SK-N-MC (cell line): Measurements from ENCODE around the gene ELAVL3.

Experiments
- DNase-seq: peaks from one replicate; pipeline ENCODE4 v3.0.0-alpha.2; 2011; ENCODE audit warnings: low read depth, low spot score
- H3K27ac ChIP-seq: fragments of 200-600 bp; sonication (generic); 2 replicates; pipeline ENCODE4 v1.5.1; 2016; ENCODE audit warnings: mixed run types
- H3K36me3 ChIP-seq: fragments of 200-600 bp; sonication (generic); 2 replicates; pipeline ENCODE4 v1.6.1; 2017; ENCODE audit warnings: antibody characterized with exemption, low read length, mixed read lengths; ENCODE audit not compliant: insufficient read depth
- H3K4me3 ChIP-seq: fragments of 200-600 bp; sonication (generic); 2 replicates; pipeline ENCODE4 v1.5.1; 2016
- H3K9ac ChIP-seq: fragments of 200-600 bp; sonication (generic); 2 replicates; pipeline ENCODE4 v1.8.0; 2017; ENCODE audit warnings: mixed run types, mixed read lengths; ENCODE audit not compliant: insufficient read length
- H3K9me3 ChIP-seq: fragments of 200-600 bp; sonication (generic); 2 replicates; pipeline ENCODE4 v1.6.1; 2017; ENCODE audit warnings: low read depth, mild to moderate bottlenecking, antibody characterized with exemption, low read length, moderate library complexity, mixed read lengths
- EZH2 ChIP-seq: fragments of 200-600 bp; sonication (generic); IDR thresholded peaks from one replicate; pipeline ENCODE4 v1.6.1; 2017; ENCODE audit warnings: antibody characterized with exemption
- FOXP2 ChIP-seq: optimal IDR thresholded peaks from 2 replicates; pipeline ENCODE3; 2011; ENCODE audit warnings: mild to moderate bottlenecking, moderate library complexity; ENCODE audit not compliant: insufficient read depth; ENCODE audit errors: extremely low read length, control extremely low read depth
- POLR2AphosphoS5 ChIP-seq: IDR thresholded peaks from 2 replicates; pipeline ENCODE4 v1.6.1; 2012; ENCODE audit warnings: mild to moderate bottlenecking, low read depth, low read length, borderline replicate concordance

The ELAVL3 gene

DNA sequence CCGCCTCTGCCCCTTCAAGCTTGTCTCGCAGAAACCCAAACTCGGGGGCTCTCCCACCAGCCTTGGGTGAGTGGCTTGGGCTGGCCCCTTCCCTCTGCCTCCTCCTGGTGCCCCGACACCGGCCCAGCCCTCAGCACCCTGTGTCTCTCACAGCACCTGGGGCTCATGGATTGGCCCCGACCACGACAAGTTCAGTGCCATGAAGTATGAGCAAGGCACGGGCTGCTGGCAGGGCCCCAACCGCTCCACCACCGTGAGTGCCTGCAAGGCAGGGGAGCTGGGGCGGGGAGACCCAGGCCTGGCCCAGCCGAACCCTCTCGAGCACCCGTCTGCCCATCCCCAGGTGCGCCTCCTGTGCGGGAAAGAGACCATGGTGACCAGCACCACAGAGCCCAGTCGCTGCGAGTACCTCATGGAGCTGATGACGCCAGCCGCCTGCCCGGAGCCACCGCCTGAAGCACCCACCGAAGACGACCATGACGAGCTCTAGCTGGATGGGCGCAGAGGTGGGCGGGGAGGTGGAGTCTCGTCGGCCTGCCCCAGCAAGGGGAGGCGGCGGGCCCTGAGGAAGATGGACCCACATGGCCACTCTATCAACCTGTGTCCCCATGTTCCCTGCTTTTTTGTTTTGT is 31.8 kb downstream of the ELAVL3 start:
- Histone ChIP-seq H3K9ac (no peak overlapping the region), H3K4me3 (no peak overlapping the region), H3K27ac (no peak overlapping the region), H3K36me3 (peaks cover 45% of the 10 kb centered on the region; the same call in 1 of the 2 replicates), H3K9me3 (no peaks in the 10 kb centered on the region)
- no peak for DNase-seq
- TF ChIP-seq FOXP2, result no peak

DNA sequence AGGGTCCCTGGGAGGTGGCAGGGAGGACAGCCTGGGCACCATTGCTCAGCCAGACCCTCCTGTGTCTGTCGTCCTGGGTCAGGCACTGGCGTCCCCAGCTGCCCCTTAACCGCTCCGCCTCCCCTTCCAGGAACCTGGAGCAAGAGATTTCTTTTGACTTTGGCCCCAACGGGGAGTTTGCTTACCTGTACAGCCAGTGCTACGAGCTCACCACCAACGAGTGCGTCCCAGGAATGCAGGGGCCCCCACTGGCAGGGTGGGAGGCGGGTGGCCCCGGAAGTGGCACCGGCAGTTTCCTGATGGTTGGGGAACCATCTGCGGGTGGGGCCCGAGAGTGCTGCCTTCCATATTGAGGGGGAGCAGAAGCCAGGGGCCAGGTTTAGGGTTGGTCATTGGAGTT is 32.4 kb downstream of the ELAVL3 start:
- no peak overlapping the region for H3K27ac ChIP-seq
- no peak overlapping the region for H3K4me3 ChIP-seq
- H3K9ac ChIP-seq, result no peak overlapping the region
- H3K9me3 ChIP-seq, result no peaks in the 10 kb centered on the region
- H3K36me3 ChIP-seq, result peaks cover 49% of the 10 kb centered on the region; the same call in 1 of the 2 replicates
- TF ChIP-seq EZH2, result no peak
- no peak for TF ChIP-seq POLR2AphosphoS5
- TF ChIP-seq FOXP2, result no peak
- DNase-seq, result no peak

DNA sequence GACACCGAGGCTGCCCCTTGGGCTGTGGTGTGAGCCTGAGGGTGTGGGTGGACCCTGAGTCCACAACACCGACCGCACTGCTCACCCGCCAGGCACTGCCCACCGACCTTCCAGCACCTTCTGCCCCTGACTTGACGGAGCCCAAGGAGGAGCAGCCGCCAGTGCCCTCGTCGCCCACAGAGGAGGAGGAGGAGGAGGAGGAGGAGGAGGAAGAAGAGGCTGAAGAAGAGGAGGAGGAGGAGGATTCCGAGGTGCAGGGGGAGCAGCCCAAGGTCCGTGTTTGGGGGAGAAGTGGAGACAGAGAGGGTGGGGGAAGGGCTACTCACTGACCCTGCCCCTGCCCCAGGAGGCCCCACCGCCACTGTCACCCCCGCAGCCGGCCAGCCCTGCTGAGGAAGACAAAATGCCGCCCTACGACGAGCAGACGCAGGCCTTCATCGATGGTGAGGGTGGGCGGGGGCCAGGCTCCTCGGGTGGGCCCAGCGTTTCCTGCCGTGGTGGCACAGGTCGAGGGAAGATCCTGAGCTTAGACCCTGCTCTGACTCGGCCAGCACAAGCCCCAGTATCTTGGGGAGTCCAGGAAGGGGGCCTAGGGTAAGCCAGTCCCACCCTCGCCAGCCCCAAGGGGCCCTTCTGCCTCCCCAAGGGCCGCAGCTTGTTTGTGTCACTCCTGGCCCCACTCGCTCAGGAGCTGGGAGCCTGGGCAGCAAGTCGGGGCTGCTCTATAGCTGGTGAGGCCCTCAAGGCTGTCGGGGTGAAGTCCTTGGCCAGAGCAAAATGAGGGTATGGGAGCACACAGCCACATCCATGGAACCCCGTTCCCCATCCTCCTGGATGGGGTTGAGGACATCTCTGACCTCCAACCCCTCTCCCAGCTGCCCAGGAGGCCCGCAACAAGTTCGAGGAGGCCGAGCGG is 33.2 kb downstream of the ELAVL3 start:
- no peak overlapping the region for H3K9ac ChIP-seq
- DNase-seq, result no peak
- TF ChIP-seq POLR2AphosphoS5, result no peak
- TF ChIP-seq FOXP2, result no peak
- no peak for TF ChIP-seq EZH2
- H3K9me3 ChIP-seq, result no peaks in the 10 kb centered on the region
- H3K4me3 ChIP-seq, result no peak overlapping the region
- no peak overlapping the region for H3K27ac ChIP-seq
- peaks cover 52% of the 10 kb centered on the region; the same call in 1 of the 2 replicates for H3K36me3 ChIP-seq

DNA sequence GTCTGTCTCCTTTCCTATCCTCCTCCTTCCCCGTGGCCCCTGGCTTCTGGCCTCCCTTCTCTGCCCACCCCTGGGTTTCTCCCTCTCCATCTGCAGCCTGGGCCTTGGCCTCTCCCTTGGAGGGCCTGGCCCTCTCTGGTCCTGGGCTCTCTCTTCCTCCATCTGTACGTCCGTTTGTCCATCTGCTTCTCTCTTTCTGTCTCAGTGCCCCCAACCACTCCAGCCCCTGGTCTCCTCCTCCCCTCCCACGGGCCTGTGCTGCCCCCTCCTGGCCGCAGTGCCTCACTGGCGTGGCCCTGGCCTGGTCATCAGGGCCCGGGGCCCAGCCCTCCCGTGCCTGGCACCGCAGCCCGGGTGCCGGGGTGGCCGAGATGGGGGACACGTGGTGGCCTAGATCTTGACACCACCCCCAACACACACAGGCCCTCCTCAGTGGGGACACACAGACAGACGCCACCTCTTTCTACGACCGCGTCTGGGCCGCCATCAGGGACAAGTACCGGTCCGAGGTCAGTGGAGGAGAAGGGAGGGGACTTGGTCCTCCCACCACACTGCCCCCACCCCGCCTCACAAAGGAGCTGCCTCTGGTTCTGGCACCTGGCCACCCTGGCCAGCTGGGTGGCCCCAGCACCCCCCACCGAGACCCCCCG is 34.1 kb downstream of the ELAVL3 start:
- H3K9ac ChIP-seq, result no peak overlapping the region
- no peaks in the 10 kb centered on the region for H3K9me3 ChIP-seq
- H3K27ac ChIP-seq, result no peak overlapping the region
- DNase-seq, result no peak
- H3K36me3 ChIP-seq, result peaks cover 60% of the 10 kb centered on the region; the same call in 1 of the 2 replicates
- H3K4me3 ChIP-seq, result no peak overlapping the region
- TF ChIP-seq EZH2 (no peak), POLR2AphosphoS5 (no peak), FOXP2 (no peak)

DNA sequence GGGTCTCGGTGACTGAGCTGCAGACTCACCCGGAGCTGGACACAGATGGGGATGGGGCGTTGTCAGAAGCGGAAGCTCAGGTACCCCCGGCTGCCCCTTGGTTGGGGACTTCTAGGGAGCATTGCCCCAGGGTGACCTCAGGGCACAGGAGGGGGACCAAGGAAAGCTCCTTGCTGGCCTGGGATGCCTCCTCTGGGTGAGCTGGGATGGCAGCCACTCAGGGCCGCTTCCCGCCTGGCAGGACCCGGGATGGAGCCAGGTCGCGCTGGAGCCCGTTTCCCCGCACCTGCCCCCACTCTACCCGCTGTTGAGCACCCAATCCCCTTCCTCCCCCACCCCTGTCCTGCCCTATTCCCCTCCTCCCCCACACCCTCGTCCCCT is 34.6 kb downstream of the ELAVL3 start:
- peaks cover 65% of the 10 kb centered on the region; the same call in 1 of the 2 replicates for H3K36me3 ChIP-seq
- H3K27ac ChIP-seq, result no peak overlapping the region
- no peak overlapping the region for H3K4me3 ChIP-seq
- DNase-seq, result no peak
- H3K9me3 ChIP-seq, result no peaks in the 10 kb centered on the region
- no peak for TF ChIP-seq EZH2
- no peak for TF ChIP-seq POLR2AphosphoS5
- no peak for TF ChIP-seq FOXP2
- H3K9ac ChIP-seq, result no peak overlapping the region

DNA sequence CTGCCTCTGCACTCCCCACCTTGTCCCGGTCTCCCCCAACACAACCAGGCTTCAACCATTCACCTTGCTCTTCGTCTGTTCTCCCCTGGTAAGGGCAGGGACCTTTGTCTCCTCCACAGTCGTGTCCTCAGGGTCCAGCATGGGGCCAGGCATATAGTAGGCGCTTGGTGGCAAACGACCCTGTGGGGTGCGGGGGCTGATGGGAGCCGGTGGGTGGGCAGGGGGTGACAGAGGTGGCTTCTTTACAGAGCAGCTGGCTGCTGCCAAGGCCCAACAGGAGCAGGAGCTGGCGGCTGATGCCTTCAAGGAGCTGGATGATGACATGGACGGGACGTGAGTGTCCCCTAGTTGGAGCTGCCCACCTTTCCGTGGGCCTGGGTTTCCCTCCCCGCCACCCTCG is 35.7 kb downstream of the ELAVL3 start:
- Histone ChIP-seq H3K9ac (no peak overlapping the region), H3K4me3 (no peak overlapping the region), H3K36me3 (peaks cover 69% of the 10 kb centered on the region; the same call in 1 of the 2 replicates), H3K9me3 (no peaks in the 10 kb centered on the region), H3K27ac (no peak overlapping the region)
- no peak for DNase-seq
- no peak for TF ChIP-seq POLR2AphosphoS5
- no peak for TF ChIP-seq FOXP2
- TF ChIP-seq EZH2, result no peak

DNA sequence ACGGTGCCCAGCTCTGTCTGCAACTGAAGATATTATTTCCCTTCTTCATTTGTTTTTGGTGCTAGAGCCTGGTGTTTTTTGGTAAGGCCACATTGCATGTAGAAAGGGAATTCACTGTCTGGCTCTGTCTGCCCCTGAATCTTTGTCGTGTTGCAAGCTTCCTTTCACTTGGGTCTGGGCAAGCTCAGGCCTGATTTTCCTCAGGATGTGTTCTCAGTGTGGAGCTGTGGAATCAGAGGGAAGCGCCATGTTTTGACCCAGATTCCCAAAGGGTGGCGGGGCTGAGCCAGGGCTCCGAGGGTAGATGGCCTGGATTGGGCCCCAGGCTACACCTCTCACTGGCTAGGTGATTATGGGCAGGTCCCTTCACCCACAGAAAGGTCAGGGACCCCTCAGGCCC is 36.8 kb downstream of the ELAVL3 start:
- Histone ChIP-seq H3K9ac (no peak overlapping the region), H3K36me3 (peaks cover 66% of the 10 kb centered on the region; the same call in 1 of the 2 replicates), H3K27ac (no peak overlapping the region), H3K4me3 (no peak overlapping the region), H3K9me3 (no peaks in the 10 kb centered on the region)
- DNase-seq, result no peak
- TF ChIP-seq EZH2, result no peak

DNA sequence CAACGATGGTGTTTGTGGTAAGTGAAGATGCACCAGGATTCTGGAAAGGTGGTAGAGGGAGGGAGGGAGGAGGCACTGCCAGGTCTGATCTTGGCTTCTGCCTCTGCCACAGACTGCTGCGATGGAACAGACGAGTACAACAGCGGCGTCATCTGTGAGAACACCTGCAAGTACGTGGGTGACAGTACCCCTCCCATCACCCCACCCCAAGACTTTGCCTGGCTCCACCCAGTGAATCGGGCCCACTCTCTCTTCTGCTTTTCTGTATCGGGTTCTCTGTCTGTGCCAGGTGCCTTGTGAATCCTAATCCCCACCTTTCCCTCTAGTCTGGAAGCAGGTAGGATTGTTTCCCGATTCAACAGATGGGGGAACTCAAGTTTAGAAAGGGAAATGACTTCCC is 42.9 kb downstream of the ELAVL3 start:
- H3K27ac ChIP-seq, result no peak overlapping the region
- DNase-seq, result no peak
- no peaks in the 10 kb centered on the region for H3K9me3 ChIP-seq
- TF ChIP-seq FOXP2 (no peak), POLR2AphosphoS5 (no peak), EZH2 (no peak)
- H3K36me3 ChIP-seq, result peaks cover 50% of the 10 kb centered on the region
- no peak overlapping the region for H3K4me3 ChIP-seq
- H3K9ac ChIP-seq, result no peak overlapping the region
